Heart right ventricle (tissue), 16 donors: ENCODE data around the gene GTF2H4. TPM values are rescaled to one million over a fixed set of nuclear protein-coding genes. Genes with fewer than 3 reads are reported as not detected.

Experiments
- ATAC-seq, 8 donors: fragments of 200-7000 bp; cut with Tn5 transposase; one replicate each; pipeline ENCODE4 v1.9.1; 2020; ENCODE audit warnings: mild to moderate bottlenecking in 8 of 8, moderate library complexity in 8 of 8, moderate number of reproducible peaks in 1 of 8
- DNase-seq, 2 donors: peaks; one replicate each; pipeline ENCODE4 v3.0.0-alpha.2; 2020
- H3K27ac ChIP-seq, 10 donors: fragments of 200-600 bp; sonication (generic) in 2 of 10; one replicate each; pipeline versions ENCODE4 v1.5.0 to v1.8.0; 2020 to 2022; ENCODE audit warnings: mild to moderate bottlenecking in 3 of 10
- H3K27me3 ChIP-seq, 7 donors: fragments of 200-600 bp; one replicate each; pipeline ENCODE4 v1.8.0; 2021 to 2022; ENCODE audit warnings: mild to moderate bottlenecking in 2 of 7
- H3K36me3 ChIP-seq, 9 donors: fragments of 200-600 bp; sonication (generic) in 1 of 9; one replicate each; pipeline versions ENCODE4 v1.5.0 to v1.8.0; 2020 to 2022; ENCODE audit warnings: mild to moderate bottlenecking in 2 of 9
- H3K4me1 ChIP-seq, 9 donors: fragments of 200-600 bp; sonication (generic) in 1 of 9; one replicate each; pipeline versions ENCODE4 v1.5.0 to v1.8.0; 2020 to 2022; ENCODE audit warnings: mild to moderate bottlenecking in 4 of 9
- H3K4me3 ChIP-seq, 10 donors: fragments of 200-600 bp; sonication (generic) in 2 of 10; one replicate each; pipeline versions ENCODE4 v1.5.0 to v1.8.0; 2020 to 2022; ENCODE audit warnings: mild to moderate bottlenecking in 7 of 10, moderate library complexity in 2 of 10
- H3K9me3 ChIP-seq, 11 donors: fragments of 200-600 bp in 10 of 11; sonication (generic) in 2 of 11; one replicate each; pipeline versions ENCODE4 v1.5.0 to v1.8.0; 2013 to 2022; ENCODE audit warnings: mild to moderate bottlenecking in 2 of 11, control low read depth in 1 of 11, moderate library complexity in 1 of 11
- CTCF ChIP-seq, 9 donors: fragments of 200-600 bp; sonication (generic) in 2 of 9; IDR thresholded peaks; one replicate each; pipeline versions ENCODE4 v1.5.0 to v1.8.0; 2021 to 2022; ENCODE audit warnings: antibody characterized with exemption in 9 of 9, mild to moderate bottlenecking in 5 of 9, moderate library complexity in 1 of 9
- WGBS, 2 donors: extraction: QIAGEN DNeasy Blood & Tissue Kit; methylation state at CpG; one replicate each; pipeline ENCODE4 v1.1.7; 2013; ENCODE audit warnings: inconsistent platforms in 1 of 2; 5-methylcytosine and 5-hydroxymethylcytosine counted together
- intact Hi-C, 10 donors: fragments of 100-400 bp; cut with DNase I; formaldehyde crosslinking; loops; one replicate each; pipeline versions ENCODE4 v1.11.1 to v1.14.2; 2022
- polyA plus RNA-seq, 2 donors: library from polyadenylated mRNA; stranded (reverse); fragments of 200-250 nt; gene quantifications; one replicate each; pipeline ENCODE4 v1.2.3, GENCODE V29; 2013
- total RNA-seq, 10 donors: library from RNA; stranded (reverse); fragmentation: NEBNext Ultra II Directional in 3 of 10; extraction: Animal tissue kit (Norgen Biotek cat#: 25700) in 3 of 10; gene quantifications; one replicate each; pipeline versions ENCODE4 v1.2.1 to v1.2.4, GENCODE V29; 2021 to 2023
- donor health status: Arrhythmogenic right ventricular cardiomyopathy.
- donor health status: ischemic (EF 13 %, LVEDD 7.1; RV severe dilation, severe dysfunction).
- donor health status: healthy with polysubstance abuse.
- donor health status: DM: no; HTN: yes; CAD: no.
- donor health status: DM: no; HTN: no; CAD: no.
- donor health status: ischemic (EF 25% LVEDD 6.9; RV normal size, moderate dysfunction).
- donor health status: ischemic (EF 25% LVEDD 5.7; RV mildly dilated, moderate dysfunction).
- donor health status: healthy.
- donor health status: DM: yes; HTN: yes; CAD: no.
- donor health status: Ischemic cardiomyopathy.
- donor health status: ischemic (EF 35%, LVEDD 5.7; RV mildly dilated, moderate dysfunction).
- donor health status: nonischemic (EF 11% LVEDD 7.7; RV severe dilation, severe dysfunction).
- donor health status: DM: yes; HTN: yes; CAD: no.
- donor health status: PGD.
- donor health status: ischemic (EF 29% LVEDD 5.4; RV normal size, mild dysfunction).
- donor health status: nonischemic (EF 23%, LVEDD 6.1; RV moderate dilation, normal function).

GTF2H4 gene
- total and polyA plus RNA-seq, 12 donors = 8.3 to 27.0 (median 13.2) TPM

- no peak for DNase-seq
Measured at GRCh38 chr6:30886897-30887255, 21.1 kb upstream of the GTF2H4 start.

GRCh38 chr6:30887901-30888815 lies 19.8 kb upstream of the GTF2H4 start:
- H3K27me3 ChIP-seq = peaks cover 0 to 22% (median 0%) of the 10 kb centered on the region in 7 donors
- H3K36me3 ChIP-seq = peaks cover 0 to 41% (median 5%) of the 10 kb centered on the region in 9 donors
- H3K27ac ChIP-seq = no peak overlapping the region
- ATAC-seq (no peak), DNase-seq (no peak)
- no peak for TF ChIP-seq CTCF (IDR thresholded peaks at IDR 0.05)
- H3K4me3 ChIP-seq = no peak overlapping the region
- WGBS, 2 donors = 72 to 74% methylated on average over 6 of the region's 6 CpGs
- peaks cover 9 to 53% (median 28%) of the 10 kb centered on the region in 9 donors for H3K4me1 ChIP-seq
- H3K9me3 ChIP-seq = no peaks in the 10 kb centered on the region
- intact Hi-C loops = loop anchor here in 3 of 10 donors (5.0 to 10.0 kb wide), 3 partner anchors 146 to 203 kb away; partner anchors contain the start of genes FLOT1 (in 1 of the 3), IER3 (in 1 of the 3) and PPP1R18 (in 1 of the 3)

More at GRCh38 chr6:30886897-30887255, 21.1 kb upstream of the GTF2H4 start:
- Histone ChIP-seq H3K27ac (peak overlapping the region in 4 of 10 donors; percentile 43 to 90 (median 87)), H3K4me1 (peaks cover 13 to 66% (median 36%) of the 10 kb centered on the region in 9 donors), H3K4me3 (no peak overlapping the region), H3K27me3 (peaks cover 0 to 22% (median 0%) of the 10 kb centered on the region in 7 donors), H3K36me3 (peaks cover 0 to 28% (median 0%) of the 10 kb centered on the region in 9 donors), H3K9me3 (no peaks in the 10 kb centered on the region)
- no peak for TF ChIP-seq CTCF (IDR thresholded peaks at IDR 0.05)
- ATAC-seq = no peak
- intact Hi-C loops = loop anchor here in 3 of 10 donors (5.0 to 10.0 kb wide), 3 partner anchors 145 to 202 kb away; partner anchors contain the start of genes FLOT1 (in 1 of the 3), IER3 (in 1 of the 3) and PPP1R18 (in 1 of the 3)

GRCh38 chr6:30888816-30889495 lies 19.1 kb upstream of the GTF2H4 start:
- intact Hi-C loops = loop anchor here in 3 of 10 donors (5.0 to 10.0 kb wide), 3 partner anchors 147 to 204 kb away; partner anchors contain the start of genes FLOT1 (in 1 of the 3), IER3 (in 1 of the 3) and PPP1R18 (in 1 of the 3)
- 94 to 97% methylated on average over 18 of the region's 18 CpGs for whole genome bisulfite sequencing, 2 donors
- ATAC-seq (no peak), DNase-seq (no peak)
- Histone ChIP-seq H3K4me3 (no peak overlapping the region), H3K9me3 (no peaks in the 10 kb centered on the region), H3K36me3 (peaks cover 0 to 49% (median 5%) of the 10 kb centered on the region in 9 donors), H3K4me1 (peaks cover 9 to 45% (median 22%) of the 10 kb centered on the region in 9 donors), H3K27ac (no peak overlapping the region), H3K27me3 (peaks cover 0 to 17% (median 0%) of the 10 kb centered on the region in 7 donors)
- no peak for TF ChIP-seq CTCF (IDR thresholded peaks at IDR 0.05)

GRCh38 chr6:30889496-30889885 lies 18.5 kb upstream of the GTF2H4 start:
- no peak for TF ChIP-seq CTCF (IDR thresholded peaks at IDR 0.05)
- Histone ChIP-seq H3K4me3 (no peak overlapping the region), H3K27ac (no peak overlapping the region), H3K36me3 (peaks cover 0 to 54% (median 10%) of the 10 kb centered on the region in 9 donors), H3K9me3 (no peaks in the 10 kb centered on the region), H3K4me1 (peaks cover 9 to 45% (median 22%) of the 10 kb centered on the region in 9 donors), H3K27me3 (peaks cover 0 to 13% (median 0%) of the 10 kb centered on the region in 7 donors)
- DNase-seq (no peak), ATAC-seq (no peak)
- WGBS, 2 donors = 76 to 97% methylated on average over 4 of the region's 4 CpGs
- intact Hi-C loops = loop anchor here in 3 of 10 donors (5.0 to 10.0 kb wide), 3 partner anchors 147 to 205 kb away; partner anchors contain the start of genes FLOT1 (in 1 of the 3), IER3 (in 1 of the 3) and PPP1R18 (in 1 of the 3)
